ENCODE data around the gene RAX2.

GRCh38 chr19:3804429-3804828 lies 32.4 kb upstream of the RAX2 start:
- TF ChIP-seq POLR2G (IDR thresholded peaks at IDR 0.05; ENCODE audit: low read depth, low read length) (no peak), ZNF174 (CRISPR knock-in tag; IDR thresholded peaks at IDR 0.05) (no peak), CTBP1 (IDR thresholded peaks at IDR 0.05; ENCODE audit: borderline replicate concordance) (no peak), RAD21 (CRISPR knock-in tag; conservative IDR thresholded peaks at IDR 0.05 in 1 of 2, IDR thresholded peaks at IDR 0.05 in 1 of 2) (no peak)
- TF ChIP-seq, protein P1, sequence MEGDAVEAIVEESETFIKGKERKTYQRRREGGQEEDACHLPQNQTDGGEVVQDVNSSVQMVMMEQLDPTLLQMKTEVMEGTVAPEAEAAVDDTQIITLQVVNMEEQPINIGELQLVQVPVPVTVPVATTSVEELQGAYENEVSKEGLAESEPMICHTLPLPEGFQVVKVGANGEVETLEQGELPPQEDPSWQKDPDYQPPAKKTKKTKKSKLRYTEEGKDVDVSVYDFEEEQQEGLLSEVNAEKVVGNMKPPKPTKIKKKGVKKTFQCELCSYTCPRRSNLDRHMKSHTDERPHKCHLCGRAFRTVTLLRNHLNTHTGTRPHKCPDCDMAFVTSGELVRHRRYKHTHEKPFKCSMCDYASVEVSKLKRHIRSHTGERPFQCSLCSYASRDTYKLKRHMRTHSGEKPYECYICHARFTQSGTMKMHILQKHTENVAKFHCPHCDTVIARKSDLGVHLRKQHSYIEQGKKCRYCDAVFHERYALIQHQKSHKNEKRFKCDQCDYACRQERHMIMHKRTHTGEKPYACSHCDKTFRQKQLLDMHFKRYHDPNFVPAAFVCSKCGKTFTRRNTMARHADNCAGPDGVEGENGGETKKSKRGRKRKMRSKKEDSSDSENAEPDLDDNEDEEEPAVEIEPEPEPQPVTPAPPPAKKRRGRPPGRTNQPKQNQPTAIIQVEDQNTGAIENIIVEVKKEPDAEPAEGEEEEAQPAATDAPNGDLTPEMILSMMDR (IDR thresholded peaks at IDR 0.05 in 2 of 3, conservative IDR thresholded peaks at IDR 0.05 in 1 of 3; ENCODE audit: insufficient read depth in 2 of 3, low read depth in 1 of 3, low read length in 3 of 3) = no peak
- TF ChIP-seq, protein P2, sequence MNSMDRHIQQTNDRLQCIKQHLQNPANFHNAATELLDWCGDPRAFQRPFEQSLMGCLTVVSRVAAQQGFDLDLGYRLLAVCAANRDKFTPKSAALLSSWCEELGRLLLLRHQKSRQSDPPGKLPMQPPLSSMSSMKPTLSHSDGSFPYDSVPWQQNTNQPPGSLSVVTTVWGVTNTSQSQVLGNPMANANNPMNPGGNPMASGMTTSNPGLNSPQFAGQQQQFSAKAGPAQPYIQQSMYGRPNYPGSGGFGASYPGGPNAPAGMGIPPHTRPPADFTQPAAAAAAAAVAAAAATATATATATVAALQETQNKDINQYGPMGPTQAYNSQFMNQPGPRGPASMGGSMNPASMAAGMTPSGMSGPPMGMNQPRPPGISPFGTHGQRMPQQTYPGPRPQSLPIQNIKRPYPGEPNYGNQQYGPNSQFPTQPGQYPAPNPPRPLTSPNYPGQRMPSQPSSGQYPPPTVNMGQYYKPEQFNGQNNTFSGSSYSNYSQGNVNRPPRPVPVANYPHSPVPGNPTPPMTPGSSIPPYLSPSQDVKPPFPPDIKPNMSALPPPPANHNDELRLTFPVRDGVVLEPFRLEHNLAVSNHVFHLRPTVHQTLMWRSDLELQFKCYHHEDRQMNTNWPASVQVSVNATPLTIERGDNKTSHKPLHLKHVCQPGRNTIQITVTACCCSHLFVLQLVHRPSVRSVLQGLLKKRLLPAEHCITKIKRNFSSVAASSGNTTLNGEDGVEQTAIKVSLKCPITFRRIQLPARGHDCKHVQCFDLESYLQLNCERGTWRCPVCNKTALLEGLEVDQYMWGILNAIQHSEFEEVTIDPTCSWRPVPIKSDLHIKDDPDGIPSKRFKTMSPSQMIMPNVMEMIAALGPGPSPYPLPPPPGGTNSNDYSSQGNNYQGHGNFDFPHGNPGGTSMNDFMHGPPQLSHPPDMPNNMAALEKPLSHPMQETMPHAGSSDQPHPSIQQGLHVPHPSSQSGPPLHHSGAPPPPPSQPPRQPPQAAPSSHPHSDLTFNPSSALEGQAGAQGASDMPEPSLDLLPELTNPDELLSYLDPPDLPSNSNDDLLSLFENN (IDR thresholded peaks at IDR 0.05; ENCODE audit: low read depth in 2 of 2, low read length in 2 of 2) = no peak

Measured in K562 (cell line).